Right cardiac atrium (tissue), 5 donors: ENCODE measurements around the gene GNPAT. TPM values are rescaled to one million over a fixed set of nuclear protein-coding genes. Genes with fewer than 3 reads are reported as not detected.

Source experiments
- ATAC-seq, 2 donors: fragments of 200-7000 bp; cut with Tn5 transposase; one replicate each; pipeline versions ENCODE4 v1.8.0 to v1.9.1; 2020; ENCODE audit warnings: moderate library complexity in 2 of 2, mild to moderate bottlenecking in 1 of 2
- DNase-seq, 3 donors: peaks; one replicate each; pipeline ENCODE4 v3.0.0-alpha.2; 2020
- H3K27ac ChIP-seq: one replicate; pipeline ENCODE4 v1.5.1; 2013; ENCODE audit warnings: mild to moderate bottlenecking, low read length, control low read depth, moderate library complexity
- H3K27me3 ChIP-seq: one replicate; pipeline ENCODE4 v1.6.1; 2013; ENCODE audit not compliant: control insufficient read depth, insufficient read depth
- H3K4me1 ChIP-seq: one replicate; pipeline ENCODE4 v1.6.1; 2013; ENCODE audit warnings: low read length; ENCODE audit not compliant: control insufficient read depth, insufficient read depth
- H3K4me3 ChIP-seq: one replicate; pipeline ENCODE4 v1.5.1; 2013; ENCODE audit warnings: low read length, control low read depth
- H3K9me3 ChIP-seq: one replicate; pipeline ENCODE4 v1.6.1; 2013; ENCODE audit warnings: low read length; ENCODE audit not compliant: control insufficient read depth
- WGBS: extraction: QIAGEN DNeasy Blood & Tissue Kit; methylation state at CpG from one replicate; pipeline ENCODE4 v1.1.7; 2013; 5-methylcytosine and 5-hydroxymethylcytosine counted together
- intact Hi-C, 4 donors: fragments of 100-400 bp; cut with DNase I; formaldehyde crosslinking; loops; one replicate each; pipeline versions ENCODE4 v1.11.0 to v1.14.0; 2022 to 2023
- long read RNA-seq, 4 donors: library from polyadenylated mRNA; unstranded; transcript quantifications; one replicate each; pipeline ENCODE4 v2.0.0, GENCODE V29; 2020 to 2021
- polyA plus RNA-seq: library from polyadenylated mRNA; stranded (reverse); fragments of 200-250 nt; gene quantifications from one replicate; pipeline ENCODE4 v1.2.3, GENCODE V29; 2013
- total RNA-seq, 4 donors: library from RNA; stranded (reverse); fragmentation: NEBNext Ultra II Directional; extraction: Animal tissue kit (Norgen Biotek cat#: 25700); gene quantifications; one replicate each; pipeline ENCODE4 v1.2.1, GENCODE V29; 2021
- donor health status: healthy with polysubstance abuse.
- donor health status: DM: no; HTN: yes; CAD: no.
- donor health status: DM: no; HTN: no; CAD: no.
- donor health status: DM: no; HTN: yes; CAD: no; lungs with severe emphysema.
- donor health status: DM: yes; HTN: yes; CAD: no.

GNPAT gene
- 10 to 100 TPM; 48.6 to 55.6 (median 50.3) TPM for total RNA-seq
- polyA plus RNA-seq = 46.7 TPM
- long read RNA-seq, donor 1, transcript GNPAT-201 (16 exons, 2,643 nt) = major isoform, 344 of 409 reads
- long read RNA-seq, donor 1, partial matches to known transcripts = 6 of 409 reads
- long read RNA-seq, donor 1, other reads (novel, unspliced or antisense) = 56 of 409 reads
- long read RNA-seq, donor 2, transcript GNPAT-201 (16 exons, 2,643 nt) = major isoform, 102 of 128 reads
- long read RNA-seq, donor 2, partial matches to known transcripts = 6 of 128 reads
- long read RNA-seq, donor 2, other reads (novel, unspliced or antisense) = 20 of 128 reads
- long read RNA-seq, donor 3, transcript GNPAT-201 (16 exons, 2,643 nt) = major isoform, 645 of 779 reads
- long read RNA-seq, donor 3, partial matches to known transcripts = 36 of 779 reads
- long read RNA-seq, donor 3, other reads (novel, unspliced or antisense) = 96 of 779 reads
- long read RNA-seq, donor 4, transcript GNPAT-201 (16 exons, 2,643 nt) = major isoform, 129 of 150 reads
- long read RNA-seq, donor 4, partial matches to known transcripts = 4 of 150 reads
- long read RNA-seq, donor 4, other reads (novel, unspliced or antisense) = 17 of 150 reads

DNA sequence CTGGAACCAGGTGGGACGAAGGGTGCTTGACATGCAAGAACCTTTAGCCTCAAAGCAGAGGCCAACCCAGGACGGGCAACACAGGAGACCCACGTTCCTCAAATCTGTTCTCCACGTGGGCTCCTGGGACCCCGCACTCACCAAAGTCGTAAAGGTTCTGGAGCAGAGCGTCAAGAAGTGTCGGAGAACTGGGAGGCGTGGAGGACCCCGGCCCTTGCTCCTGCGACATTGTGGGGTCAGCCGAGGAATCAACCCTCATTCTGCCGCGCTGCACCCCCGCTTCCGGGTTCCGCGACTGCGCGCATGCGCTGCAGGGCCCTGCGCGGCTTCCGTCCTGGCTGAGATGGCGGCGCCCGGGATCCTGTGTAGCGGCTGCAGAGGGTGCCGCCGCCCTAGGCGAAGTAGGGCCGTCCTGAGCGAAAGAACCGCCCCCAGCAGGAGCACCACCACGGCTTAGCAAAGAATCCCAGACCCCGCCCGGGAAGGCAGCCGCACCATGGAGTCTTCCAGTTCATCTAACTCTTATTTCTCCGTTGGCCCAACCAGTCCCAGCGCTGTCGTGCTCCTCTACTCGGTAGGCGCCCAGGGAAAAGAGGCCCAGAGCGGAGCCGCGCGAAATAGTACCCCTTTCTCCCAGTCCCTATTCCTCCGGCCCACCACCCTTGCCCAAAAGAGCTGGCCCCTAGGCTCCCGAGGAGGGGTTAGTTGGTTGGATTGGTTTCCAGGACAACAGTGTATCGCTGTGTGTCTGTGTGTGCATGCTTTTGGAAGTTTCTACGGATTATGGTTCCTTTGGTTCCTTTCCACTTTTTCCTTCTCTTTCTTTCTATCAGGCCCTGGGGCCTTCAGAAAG is at the start of gene GNPAT:
GNPAT (plus strand) TSS at position 330 of the 853 bp plus-strand sequence; CDS start at position 497, 167 bp downstream.
- Histone ChIP-seq H3K4me1 (no peaks in the 10 kb centered on the region), H3K27ac (peak within 1 kb of the TSS; percentile 91), H3K4me3 (peak within 1 kb of the TSS; percentile 99), H3K9me3 (no peaks in the 10 kb centered on the region), H3K27me3 (no peaks in the 10 kb centered on the region)
- intact Hi-C loops = loop anchor here in 1 of 4 donors (10.0 kb wide), 1 partner anchor 94 kb away; the partner anchor contains the start of genes EXOC8 and SPRTN
- under 1% methylated on average over 51 of the region's 51 CpGs for WGBS
- ATAC-seq = peak; percentile 99
- peak; percentile 92 to 97 (median 96) for DNase-seq

DNA sequence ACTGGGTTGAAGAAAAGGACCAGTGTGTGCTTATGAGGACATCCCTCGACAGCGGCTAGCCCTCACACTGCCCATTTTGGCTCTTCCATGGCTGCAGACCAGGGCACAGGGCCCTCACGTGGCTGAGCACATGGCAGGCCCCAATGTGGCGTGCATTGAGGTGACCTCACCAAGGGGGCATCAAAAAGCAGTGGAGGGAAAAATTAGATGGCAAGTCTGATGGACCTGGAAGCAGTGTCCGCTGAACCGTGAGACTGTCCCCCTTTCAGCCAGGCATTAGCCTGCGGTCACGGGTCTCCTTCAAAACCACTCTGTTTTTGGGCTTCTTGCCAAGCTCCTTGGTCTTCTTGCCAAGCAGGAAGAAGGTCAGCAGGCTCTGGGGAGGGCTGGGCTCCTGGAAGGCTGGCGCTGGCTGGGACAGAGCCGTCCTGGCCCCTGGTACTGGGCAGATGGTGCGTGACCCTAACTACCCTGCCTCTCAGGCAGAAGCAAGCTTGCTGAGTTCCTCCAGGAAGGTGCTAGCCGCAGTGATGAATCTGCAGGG is 48.3 kb upstream of the GNPAT start:
- no peaks in the 10 kb centered on the region for H3K27me3 ChIP-seq
- H3K27ac ChIP-seq = no peak overlapping the region

GRCh38 chr1:231193710-231194340 is 47.2 kb upstream of the GNPAT start:
- Histone ChIP-seq H3K9me3 (no peaks in the 10 kb centered on the region), H3K4me3 (no peak overlapping the region), H3K27ac (no peak overlapping the region), H3K27me3 (no peaks in the 10 kb centered on the region), H3K4me1 (peaks cover 4% of the 10 kb centered on the region)
- 76% methylated on average over 10 of the region's 10 CpGs for WGBS
- no peak for ATAC-seq
- DNase-seq = no peak
- intact Hi-C loops = no loop called here

More for the DNA sequence above, 48.3 kb upstream of the GNPAT start:
- intact Hi-C loops = no loop called here
- no peak overlapping the region for H3K4me3 ChIP-seq
- 25% methylated on average over 12 of the region's 12 CpGs for WGBS
- DNase-seq (peak; percentile 52 to 74 (median 73)), ATAC-seq (peak; percentile 82 to 88)
- H3K9me3 ChIP-seq = no peaks in the 10 kb centered on the region
- peaks cover 4% of the 10 kb centered on the region for H3K4me1 ChIP-seq

DNA sequence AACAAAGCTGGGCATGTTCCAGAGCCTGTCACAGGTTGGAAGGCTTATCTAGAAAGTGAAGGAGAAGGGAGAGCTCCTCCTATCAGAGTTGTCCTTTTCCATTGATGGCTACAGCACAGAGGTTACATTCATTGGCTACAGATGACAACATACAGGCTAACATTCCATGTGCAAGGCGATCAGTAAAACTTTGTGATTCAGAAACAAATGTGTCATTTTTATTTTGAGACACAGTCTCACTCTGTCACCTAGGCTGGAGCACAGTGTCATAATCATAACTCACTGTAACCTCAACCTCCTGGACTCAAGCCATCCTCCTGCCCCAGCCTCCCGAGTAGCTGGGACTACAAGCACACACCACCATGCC is 46.6 kb upstream of the GNPAT start:
- Histone ChIP-seq H3K4me3 (no peak overlapping the region), H3K9me3 (no peaks in the 10 kb centered on the region), H3K27me3 (no peaks in the 10 kb centered on the region), H3K27ac (no peak overlapping the region), H3K4me1 (peaks cover 4% of the 10 kb centered on the region)
- ATAC-seq (no peak), DNase-seq (no peak)
- intact Hi-C loops = no loop called here
- WGBS = 70% methylated on average over 2 of the region's 2 CpGs

GRCh38 chr1:231194843-231195516 is 46.0 kb upstream of the GNPAT start:
- whole genome bisulfite sequencing = 80% methylated on average over 8 of the region's 8 CpGs
- intact Hi-C loops = no loop called here
- no peaks in the 10 kb centered on the region for H3K27me3 ChIP-seq

DNA sequence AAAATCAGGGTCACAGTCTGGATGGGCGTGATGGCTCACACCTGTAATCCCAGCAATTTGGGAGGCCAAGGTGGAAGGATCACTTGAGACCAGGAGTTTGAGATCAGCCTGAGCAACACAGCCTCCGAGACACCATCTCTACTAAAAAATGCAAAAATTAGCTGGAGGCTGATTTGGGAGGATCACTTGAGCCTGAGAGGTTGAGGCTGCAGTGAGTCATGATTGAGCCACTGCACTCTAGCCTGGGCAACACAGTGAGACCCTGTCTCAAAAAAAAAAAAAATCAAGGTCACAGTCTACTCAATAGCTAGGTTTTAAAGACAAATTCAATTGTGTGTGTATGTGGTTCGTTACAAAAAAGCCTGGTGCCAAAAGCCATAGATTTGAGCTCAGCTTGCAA is 44.7 kb upstream of the GNPAT start:
- H3K27ac ChIP-seq = no peak overlapping the region
- H3K27me3 ChIP-seq = no peaks in the 10 kb centered on the region
- no peaks in the 10 kb centered on the region for H3K9me3 ChIP-seq
- H3K4me1 ChIP-seq = peaks cover 4% of the 10 kb centered on the region
- H3K4me3 ChIP-seq = no peak overlapping the region
- intact Hi-C loops = no loop called here
- 90% methylated on average over 3 of the region's 3 CpGs for WGBS
- no peak for ATAC-seq
- no peak for DNase-seq

More at GRCh38 chr1:231194843-231195516, 46.0 kb upstream of the GNPAT start:
- Histone ChIP-seq H3K4me1 (peaks cover 4% of the 10 kb centered on the region), H3K9me3 (no peaks in the 10 kb centered on the region), H3K27ac (no peak overlapping the region), H3K4me3 (no peak overlapping the region)
- ATAC-seq (no peak), DNase-seq (no peak)

GRCh38 chr1:231196728-231197127 is 44.3 kb upstream of the GNPAT start:
- WGBS = 83% methylated on average over 2 of the region's 2 CpGs
- Histone ChIP-seq H3K4me3 (no peak overlapping the region), H3K27me3 (no peaks in the 10 kb centered on the region), H3K4me1 (peaks cover 4% of the 10 kb centered on the region), H3K9me3 (no peaks in the 10 kb centered on the region), H3K27ac (no peak overlapping the region)
- no peak for DNase-seq
- intact Hi-C loops = no loop called here
- no peak for ATAC-seq

GRCh38 chr1:231199868-231200267 is 41.1 kb upstream of the GNPAT start:
- intact Hi-C loops = no loop called here
- no peaks in the 10 kb centered on the region for H3K9me3 ChIP-seq
- H3K27ac ChIP-seq = no peak overlapping the region
- WGBS = 97% methylated on average over 7 of the region's 7 CpGs
- H3K27me3 ChIP-seq = no peaks in the 10 kb centered on the region
- H3K4me3 ChIP-seq = no peak overlapping the region
- ATAC-seq = no peak
- no peaks in the 10 kb centered on the region for H3K4me1 ChIP-seq
- no peak for DNase-seq

DNA sequence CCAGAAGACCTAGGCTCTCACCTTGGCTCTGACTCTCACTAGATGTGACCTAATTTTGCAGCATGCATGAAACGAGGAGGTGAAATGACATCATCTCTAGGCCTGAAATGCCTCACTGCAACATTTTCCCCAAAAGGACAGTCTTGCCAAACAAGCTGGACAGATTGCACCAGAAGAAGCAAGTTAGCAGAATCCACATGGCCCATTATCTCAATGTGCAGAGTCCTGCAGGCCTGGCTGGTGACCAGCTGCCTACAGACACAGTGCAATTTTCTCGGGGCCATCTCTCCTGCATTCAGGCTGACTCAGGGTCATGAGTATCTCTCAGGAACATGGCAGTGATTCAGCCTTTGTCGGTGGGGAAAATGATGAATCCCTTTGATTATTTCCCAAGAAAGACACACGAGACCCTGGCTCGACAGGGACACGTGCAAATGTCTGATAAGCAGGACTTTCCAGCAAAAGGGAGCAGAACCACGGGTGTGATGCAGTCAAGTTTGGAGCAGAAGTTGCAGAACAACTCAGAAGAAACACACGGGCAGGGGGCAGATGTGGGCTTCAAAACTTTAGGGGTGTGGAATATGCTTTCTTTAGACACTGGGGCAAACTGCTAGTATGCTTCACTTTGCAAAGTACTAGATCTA is 40.5 kb upstream of the GNPAT start:
- ATAC-seq (no peak), DNase-seq (no peak)
- H3K27ac ChIP-seq = no peak overlapping the region
- no peaks in the 10 kb centered on the region for H3K27me3 ChIP-seq
- WGBS = 45% methylated on average over 8 of the region's 8 CpGs
- no peaks in the 10 kb centered on the region for H3K9me3 ChIP-seq
- no peaks in the 10 kb centered on the region for H3K4me1 ChIP-seq
- intact Hi-C loops = no loop called here
- no peak overlapping the region for H3K4me3 ChIP-seq
